PC-3 (cell line): ENCODE measurements around the gene STING1.
"Not testable (repeated sequence)": the region's sequence is repeated elsewhere in the genome, so short reads cannot be mapped to it uniquely, and the experiment has no call there.

Experiments
- CTCF ChIP-seq: fragments of 300-600 bp; sonication (generic); conservative IDR thresholded peaks from 2 replicates; pipeline ENCODE4 v1.5.1; 2017; ENCODE audit warnings: antibody characterized with exemption, low read depth, mild to moderate bottlenecking, low read length
- EZH2 ChIP-seq: fragments of 300-600 bp; sonication (generic); IDR thresholded peaks from one replicate; pipeline ENCODE4 v1.6.1; 2017; ENCODE audit warnings: antibody characterized with exemption, mild to moderate bottlenecking, low read length; ENCODE audit not compliant: unreplicated experiment

GRCh38 chr5:139440416-139440815, 42.1 kb downstream of the STING1 start:
- TF ChIP-seq CTCF, EZH2: not testable (repeated sequence)
